ENCODE measurements around the gene AACS.
A peak's percentile ranks its signal among the peaks of the same experiment; 100 is the strongest.

GRCh38 chr12:125092872-125093680 lies 27.8 kb downstream of the AACS start:
- TF ChIP-seq NFE2L1 (CRISPR knock-in tag; IDR thresholded peaks at IDR 0.05) (no peak), ZNF416 (CRISPR knock-in tag; IDR thresholded peaks at IDR 0.05) (no peak), ETV6 (CRISPR knock-in tag; IDR thresholded peaks at IDR 0.05) (no peak), KAT7 (CRISPR knock-in tag; IDR thresholded peaks at IDR 0.05; ENCODE audit: borderline replicate concordance) (no peak), ZNF121 (CRISPR knock-in tag; IDR thresholded peaks at IDR 0.05) (no peak), TP53 (CRISPR knock-in tag; IDR thresholded peaks at IDR 0.05) (no peak), ZNF425 (CRISPR knock-in tag; conservative IDR thresholded peaks at IDR 0.05) (no peak), MAX (CRISPR knock-in tag; IDR thresholded peaks at IDR 0.05) (no peak), GABPB1 (CRISPR knock-in tag; IDR thresholded peaks at IDR 0.05) (peak; percentile 16; the same call in 1 of the 2 replicates), ZNF219 (CRISPR knock-in tag; IDR thresholded peaks at IDR 0.05; ENCODE audit: borderline replicate concordance) (no peak), AFF4 (CRISPR knock-in tag; IDR thresholded peaks at IDR 0.05; ENCODE audit: borderline replicate concordance) (no peak)
- TF ChIP-seq, protein P1, sequence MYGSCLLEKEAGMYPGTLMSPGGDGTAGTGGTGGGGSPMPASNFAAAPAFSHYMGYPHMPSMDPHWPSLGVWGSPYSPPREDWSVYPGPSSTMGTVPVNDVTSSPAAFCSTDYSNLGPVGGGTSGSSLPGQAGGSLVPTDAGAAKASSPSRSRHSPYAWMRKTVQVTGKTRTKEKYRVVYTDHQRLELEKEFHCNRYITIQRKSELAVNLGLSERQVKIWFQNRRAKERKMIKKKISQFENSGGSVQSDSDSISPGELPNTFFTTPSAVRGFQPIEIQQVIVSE (CRISPR knock-in tag; IDR thresholded peaks at IDR 0.05; ENCODE audit: borderline replicate concordance), result no peak
- TF ChIP-seq, protein P2, sequence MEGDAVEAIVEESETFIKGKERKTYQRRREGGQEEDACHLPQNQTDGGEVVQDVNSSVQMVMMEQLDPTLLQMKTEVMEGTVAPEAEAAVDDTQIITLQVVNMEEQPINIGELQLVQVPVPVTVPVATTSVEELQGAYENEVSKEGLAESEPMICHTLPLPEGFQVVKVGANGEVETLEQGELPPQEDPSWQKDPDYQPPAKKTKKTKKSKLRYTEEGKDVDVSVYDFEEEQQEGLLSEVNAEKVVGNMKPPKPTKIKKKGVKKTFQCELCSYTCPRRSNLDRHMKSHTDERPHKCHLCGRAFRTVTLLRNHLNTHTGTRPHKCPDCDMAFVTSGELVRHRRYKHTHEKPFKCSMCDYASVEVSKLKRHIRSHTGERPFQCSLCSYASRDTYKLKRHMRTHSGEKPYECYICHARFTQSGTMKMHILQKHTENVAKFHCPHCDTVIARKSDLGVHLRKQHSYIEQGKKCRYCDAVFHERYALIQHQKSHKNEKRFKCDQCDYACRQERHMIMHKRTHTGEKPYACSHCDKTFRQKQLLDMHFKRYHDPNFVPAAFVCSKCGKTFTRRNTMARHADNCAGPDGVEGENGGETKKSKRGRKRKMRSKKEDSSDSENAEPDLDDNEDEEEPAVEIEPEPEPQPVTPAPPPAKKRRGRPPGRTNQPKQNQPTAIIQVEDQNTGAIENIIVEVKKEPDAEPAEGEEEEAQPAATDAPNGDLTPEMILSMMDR (IDR thresholded peaks at IDR 0.05), result no peak

Data from WTC11 (cell line).